ENCODE data around the gene SH3PXD2B. TPM values are rescaled to one million over a fixed set of nuclear protein-coding genes. Genes with fewer than 3 reads are reported as not detected.

SH3PXD2B gene
- polyA plus RNA-seq, 3 donors = 5.7 to 23.6 (median 9.6) TPM

- WGBS, 3 donors = 23 to 43% (median 30%) methylated on average over 10 of the region's 10 CpGs
- peak overlapping the region; percentile 51 for H3K27ac ChIP-seq (ENCODE audit: low read depth, low read length)
Observed at GRCh38 chr5:172443441-172444109, 10.8 kb downstream of the SH3PXD2B start.

- H3K27ac ChIP-seq (ENCODE audit: low read depth, low read length) = no peak overlapping the region
Observed at GRCh38 chr5:172442592-172442991, 11.7 kb downstream of the SH3PXD2B start.

GRCh38 chr5:172441262-172441751 lies 13.0 kb downstream of the SH3PXD2B start:
- 67 to 83% (median 79%) methylated on average over 14 of the region's 14 CpGs for WGBS, 3 donors
- H3K27ac ChIP-seq (ENCODE audit: low read depth, low read length) = no peak overlapping the region

More at GRCh38 chr5:172442592-172442991, 11.7 kb downstream of the SH3PXD2B start:
- 78 to 92% (median 85%) methylated on average over 2 of the region's 2 CpGs for WGBS, 3 donors

GRCh38 chr5:172440486-172440885 lies 13.8 kb downstream of the SH3PXD2B start:
- no peak overlapping the region for H3K27ac ChIP-seq (ENCODE audit: low read depth, low read length)
- WGBS, 3 donors = 97 to 98% (median 98%) methylated on average over 7 of the region's 7 CpGs

GRCh38 chr5:172439785-172440477 lies 14.4 kb downstream of the SH3PXD2B start:
- no peak overlapping the region for H3K27ac ChIP-seq (ENCODE audit: low read depth, low read length)
- 77 to 93% (median 78%) methylated on average over 21 to 22 of the region's 22 CpGs for WGBS, 3 donors

GRCh38 chr5:172438319-172438668 lies 16.0 kb downstream of the SH3PXD2B start:
- WGBS, 3 donors = 32 to 65% (median 46%) methylated on average over 6 of the region's 6 CpGs
- H3K27ac ChIP-seq (ENCODE audit: low read depth, low read length) = peak overlapping the region; percentile 41

GRCh38 chr5:172437445-172438318 lies 16.6 kb downstream of the SH3PXD2B start:
- H3K27ac ChIP-seq (ENCODE audit: low read depth, low read length) = peak overlapping the region; percentile 41
- 36 to 58% (median 37%) methylated on average over 14 of the region's 14 CpGs for WGBS, 3 donors

GRCh38 chr5:172436879-172437369 lies 17.4 kb downstream of the SH3PXD2B start:
- WGBS, 3 donors = 72 to 83% (median 82%) methylated on average over 9 of the region's 9 CpGs

GRCh38 chr5:172436078-172436878 lies 18.0 kb downstream of the SH3PXD2B start:
- H3K27ac ChIP-seq (ENCODE audit: low read depth, low read length) = no peak overlapping the region
- 84 to 88% (median 86%) methylated on average over 12 of the region's 12 CpGs for WGBS, 3 donors

More at GRCh38 chr5:172436879-172437369, 17.4 kb downstream of the SH3PXD2B start:
- H3K27ac ChIP-seq (ENCODE audit: low read depth, low read length) = no peak overlapping the region

- no peak overlapping the region for H3K27ac ChIP-seq (ENCODE audit: low read depth, low read length)
- WGBS, 3 donors = 70 to 86% (median 71%) methylated on average over 8 of the region's 8 CpGs
Observed at GRCh38 chr5:172435362-172436077, 18.8 kb downstream of the SH3PXD2B start.

- 59 to 88% (median 62%) methylated on average over 7 of the region's 7 CpGs for WGBS, 3 donors
- H3K27ac ChIP-seq (ENCODE audit: low read depth, low read length) = no peak overlapping the region
Observed at GRCh38 chr5:172434251-172434650, 20.1 kb downstream of the SH3PXD2B start.

- 69 to 94% (median 92%) methylated on average over 7 of the region's 7 CpGs for WGBS, 3 donors
- no peak overlapping the region for H3K27ac ChIP-seq (ENCODE audit: low read depth, low read length)
Observed at GRCh38 chr5:172433513-172433912, 20.8 kb downstream of the SH3PXD2B start.

- H3K27ac ChIP-seq (ENCODE audit: low read depth, low read length) = no peak overlapping the region
- 91 to 93% (median 92%) methylated on average over 3 of the region's 3 CpGs for WGBS, 3 donors
Observed at GRCh38 chr5:172433071-172433470, 21.3 kb downstream of the SH3PXD2B start.

GRCh38 chr5:172430354-172430753 lies 24.0 kb downstream of the SH3PXD2B start:
- 87 to 91% (median 88%) methylated on average over 2 of the region's 2 CpGs for WGBS, 3 donors
- no peak overlapping the region for H3K27ac ChIP-seq (ENCODE audit: low read depth, low read length)

GRCh38 chr5:172429201-172429940 lies 25.0 kb downstream of the SH3PXD2B start:
- peak overlapping the region; percentile 68 for H3K27ac ChIP-seq (ENCODE audit: low read depth, low read length)
- 34 to 74% (median 35%) methylated on average over 8 of the region's 8 CpGs for WGBS, 3 donors
